Measurements from ENCODE around the gene TRAIP.
"Not testable (repeated sequence)": the region's sequence is repeated elsewhere in the genome, so short reads cannot be mapped to it uniquely, and the experiment has no call there.

The TRAIP gene

GRCh38 chr3:49856181-49857005, at the start of gene TRAIP:
Gene TRAIP (minus strand): TSS chr3:49856564. CDS start chr3:49856453, 111 bp downstream.
- DNase-seq = peak; percentile 87

- DNase-seq = not testable (repeated sequence)
These were observed 48.1 kb upstream of the TRAIP start for GRCh38 chr3:49904448-49904847.

DNA sequence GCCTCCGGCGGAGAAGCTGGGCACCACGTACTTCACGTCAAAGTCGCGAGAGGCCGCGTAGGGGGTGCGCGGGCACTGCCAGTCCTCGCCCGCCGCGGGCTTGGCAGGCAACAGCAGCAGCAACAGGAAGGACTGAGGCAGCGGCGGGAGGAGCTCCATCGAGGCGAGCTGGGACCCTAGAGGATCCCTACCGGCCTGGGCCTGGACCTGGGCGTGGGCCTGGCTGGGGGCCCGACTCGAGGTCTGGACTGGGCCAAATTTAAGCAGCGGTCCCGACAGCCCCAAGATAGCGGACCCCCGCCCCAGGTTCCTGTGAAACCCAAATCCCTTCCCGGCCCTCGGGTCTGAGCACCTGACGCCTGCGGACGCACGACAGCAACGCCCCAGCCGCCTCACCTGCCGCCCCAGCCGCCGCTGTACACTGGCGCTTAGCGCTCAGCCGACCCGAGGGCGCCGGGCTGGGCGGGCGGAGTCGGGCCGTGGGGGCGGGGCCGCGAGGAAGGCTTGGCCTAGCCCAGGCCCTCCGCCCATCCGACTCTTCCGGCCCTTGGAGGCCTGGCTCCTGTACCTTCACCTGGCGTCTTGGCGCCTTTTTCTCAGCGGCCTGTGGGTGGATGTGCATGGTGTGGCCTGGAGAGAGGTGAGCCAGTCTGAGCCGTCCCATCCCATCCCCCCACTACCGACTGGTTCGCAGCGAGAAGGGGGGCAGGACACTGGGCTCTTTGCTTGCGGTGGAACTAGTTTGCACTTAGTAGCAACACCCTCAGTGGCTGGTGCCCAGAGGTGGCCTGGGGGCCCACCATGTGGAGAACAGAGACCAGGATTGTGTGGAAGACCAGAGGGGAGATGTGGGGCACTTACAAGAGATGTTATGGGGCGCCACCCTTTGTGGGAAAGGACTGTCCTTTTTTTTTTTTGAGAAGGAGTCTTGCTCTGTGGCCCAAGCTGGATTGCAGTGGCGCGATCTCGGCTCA, 47.4 kb upstream of the TRAIP start, which contains the start of gene MST1R:
Gene MST1R, minus strand, starts transcription at position 423 of the 974 bp plus-strand sequence. Its CDS starts 264 bp downstream, at position 159.
- DNase-seq = no peak

- no peak for DNase-seq
These were observed 46.4 kb upstream of the TRAIP start for GRCh38 chr3:49902511-49903345.

GRCh38 chr3:49901366-49902339, 45.3 kb upstream of the TRAIP start:
- no peak for DNase-seq

- no peak for DNase-seq
These were observed 44.3 kb upstream of the TRAIP start for GRCh38 chr3:49900491-49901153.

- no peak for DNase-seq
These were observed 43.5 kb upstream of the TRAIP start for GRCh38 chr3:49899815-49900214.

DNA sequence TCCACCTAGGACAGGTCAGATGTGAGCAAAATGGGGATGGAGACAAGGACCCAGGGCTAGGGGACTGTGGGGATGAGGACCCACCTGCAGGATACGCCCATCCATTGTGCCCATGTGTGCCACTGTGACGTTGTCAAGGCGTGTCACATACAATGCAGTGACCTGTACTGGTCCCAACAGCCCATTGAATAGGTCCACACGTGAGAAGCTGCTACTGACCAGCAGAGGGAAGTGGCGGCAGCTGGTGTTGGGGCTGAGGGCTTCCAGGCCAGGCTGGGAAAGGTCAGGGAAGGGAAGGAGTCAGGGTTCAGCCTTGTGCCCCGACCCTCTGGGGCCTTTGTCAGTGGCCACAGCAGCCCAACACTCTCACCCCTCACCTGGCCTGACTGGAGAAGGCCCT, 42.6 kb upstream of the TRAIP start:
- DNase-seq = no peak

DNA sequence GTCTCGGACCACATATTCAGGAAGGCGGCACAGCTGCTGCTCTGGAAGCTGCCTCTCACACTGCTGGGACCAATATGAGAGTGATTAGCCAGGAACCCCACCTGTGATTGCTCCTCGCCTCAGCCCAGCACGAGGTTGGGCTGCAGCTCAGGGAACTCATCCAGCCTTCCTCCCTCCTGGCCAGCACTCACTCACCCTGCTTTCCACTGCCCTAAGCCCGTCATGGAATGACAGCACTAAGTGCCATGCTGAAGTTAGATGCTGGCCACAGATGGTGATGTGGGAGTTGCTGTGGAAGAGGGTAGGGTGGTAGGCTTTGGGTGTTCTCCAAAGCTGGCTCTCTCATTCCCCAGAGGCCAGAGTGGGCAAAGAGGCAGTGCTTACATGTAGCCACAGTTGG, 40.0 kb upstream of the TRAIP start:
- no peak for DNase-seq

- DNase-seq = no peak
These were observed 39.4 kb upstream of the TRAIP start for GRCh38 chr3:49895791-49896190.

GRCh38 chr3:49889296-49889695, 32.9 kb upstream of the TRAIP start:
- DNase-seq = no peak

DNA sequence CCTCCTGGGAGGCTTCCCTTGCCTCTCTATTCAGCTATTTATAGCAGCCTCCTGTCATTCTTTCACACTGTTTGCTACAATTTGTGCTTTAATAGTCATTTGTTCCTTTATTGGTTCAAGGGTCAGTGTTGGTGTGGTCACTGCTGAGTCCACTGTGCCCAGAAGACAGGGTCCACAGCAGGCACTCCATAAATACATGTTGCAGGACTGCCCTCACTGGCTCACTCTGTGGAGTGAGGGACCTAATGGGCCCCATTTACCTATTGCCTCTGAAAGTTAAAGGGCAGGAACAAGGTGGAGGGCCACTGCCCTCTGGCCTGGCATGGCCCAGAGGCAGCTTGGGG, 30.5 kb upstream of the TRAIP start:
- no peak for DNase-seq

DNA sequence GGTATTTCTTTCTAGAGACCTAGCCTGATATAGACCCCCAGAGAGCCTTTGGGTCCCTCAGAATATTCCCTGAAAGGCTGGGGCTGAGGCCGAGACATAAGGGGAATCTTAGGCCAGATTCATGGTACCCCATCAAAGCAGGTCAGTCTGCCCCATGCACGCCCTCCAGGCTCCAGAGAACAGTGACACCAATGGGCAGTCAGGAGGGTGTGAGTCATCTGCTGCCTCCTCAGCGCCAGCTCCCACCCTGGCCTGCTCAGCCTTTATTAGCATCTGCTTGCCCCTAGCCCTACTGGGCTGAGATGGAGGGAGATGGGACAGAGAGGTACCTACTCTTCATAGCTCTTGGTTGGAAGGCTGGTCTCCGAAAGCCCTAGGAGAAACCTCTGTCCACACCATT, 27.6 kb upstream of the TRAIP start:
- no peak for DNase-seq

GRCh38 chr3:49882166-49882565, 25.8 kb upstream of the TRAIP start:
- no peak for DNase-seq

DNA sequence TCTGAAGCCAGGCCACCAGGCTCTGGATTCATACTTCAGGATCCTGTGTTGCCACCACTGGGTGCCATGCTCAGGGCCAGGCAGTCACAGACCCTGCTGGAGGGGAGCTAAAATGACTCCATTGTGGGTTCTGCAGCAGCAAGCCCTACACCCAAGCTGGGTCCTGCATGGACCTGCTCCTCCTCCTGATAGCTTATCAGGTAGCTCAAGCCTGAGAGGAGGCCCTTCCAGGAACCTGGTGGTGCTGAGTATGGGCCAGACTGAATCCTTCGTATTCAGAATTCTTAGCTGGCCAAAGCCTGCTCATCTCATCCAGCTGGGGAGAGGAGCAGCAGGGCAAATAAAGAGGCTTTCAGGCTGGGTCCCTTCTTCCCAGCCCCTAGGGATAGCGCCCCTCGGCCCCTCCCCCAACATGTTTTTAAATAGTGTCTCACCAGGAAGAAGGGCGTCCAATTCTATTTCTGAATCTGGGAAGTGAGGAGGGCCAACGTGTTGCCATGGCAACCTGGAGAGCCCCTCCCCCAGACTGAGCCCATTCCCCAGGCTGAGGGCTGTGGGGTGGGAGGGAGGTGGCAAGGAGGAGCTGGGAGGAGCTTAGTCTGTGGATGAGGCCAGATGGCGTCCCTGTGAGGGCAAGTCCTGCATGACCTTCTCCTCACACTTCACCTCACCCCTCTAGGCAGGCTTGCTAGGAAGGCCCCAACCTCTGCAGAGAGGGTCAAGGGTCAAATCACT, 24.4 kb upstream of the TRAIP start:
- no peak for DNase-seq

- no peak for DNase-seq
These were observed 23.4 kb upstream of the TRAIP start for GRCh38 chr3:49879721-49880120.

GRCh38 chr3:49878686-49879085, 22.3 kb upstream of the TRAIP start:
- no peak for DNase-seq

DNA sequence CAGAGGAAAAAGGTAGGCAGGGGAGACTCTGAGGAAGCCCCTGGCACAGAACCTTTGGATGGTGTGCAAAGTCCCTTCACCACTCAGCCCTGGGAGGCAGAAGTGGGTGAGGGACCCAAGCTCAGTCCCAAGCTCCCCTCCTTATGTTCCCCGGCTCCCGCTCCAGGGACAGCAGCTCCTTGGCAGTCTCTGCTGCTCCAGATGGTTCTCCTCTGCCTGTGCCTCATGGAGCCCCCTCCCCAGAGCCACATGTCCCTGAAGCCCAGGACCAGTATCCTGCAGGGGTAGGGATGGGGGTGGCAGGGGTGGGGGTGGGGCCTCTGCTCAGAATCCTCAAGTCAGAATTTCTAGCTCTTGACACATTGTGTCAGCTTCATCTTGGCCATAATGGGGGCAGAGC, 21.4 kb upstream of the TRAIP start:
- DNase-seq = no peak

- DNase-seq = no peak
These were observed 20.2 kb upstream of the TRAIP start for GRCh38 chr3:49876567-49876966.

- no peak for DNase-seq
These were observed 17.3 kb upstream of the TRAIP start for GRCh38 chr3:49873623-49874022.
